GM12878 (cell line): ENCODE measurements around the gene SYNGR4. TPM values are rescaled to one million over a fixed set of nuclear protein-coding genes. Genes with fewer than 3 reads are reported as not detected.

Source experiments
- ATAC-seq: fragments of 200-7000 bp; cut with Tn5 transposase; 3 replicates; pipeline ENCODE4 v1.9.1; 2020; ENCODE audit warnings: mild to moderate bottlenecking, moderate library complexity
- BruUV-seq: library from RNA; stranded (reverse); fragments of 400-500 nt; replicated peaks from 2 replicates; lab custom pipeline; 2021; lab: Mats Ljungman, UMichigan
- CTCF ChIA-PET: fragments of 300-600 bp; sonication (Branson Sonifier 250); formaldehyde crosslinking; extraction: SDS; loops from one replicate; lab custom pipeline; 2021; ENCODE audit warnings: inconsistent platforms; lab: Yijun Ruan, JAX
- POLR2A ChIA-PET: fragments of 350-600 bp; formaldehyde crosslinking; extraction: SDS; loops from one replicate; lab custom pipeline; 2021; ENCODE audit warnings: inconsistent platforms; lab: Charles Lee
- RAD21 ChIA-PET: fragments of 300-600 bp; sonication (Branson Sonifier 250); formaldehyde crosslinking; loops from one replicate; lab custom pipeline; 2023; ENCODE audit warnings: antibody characterized with exemption; ENCODE audit not compliant: unreplicated experiment; lab: Charles Lee
- SMC1A ChIA-PET: fragments of 300-600 bp; sonication (Branson Sonifier 250); formaldehyde crosslinking; loops from one replicate; lab custom pipeline; 2023; ENCODE audit not compliant: unreplicated experiment, uncharacterized antibody; lab: Charles Lee
- DNase-seq: peaks from one replicate; pipeline ENCODE4 v3.0.0-alpha.2; 2011; ENCODE audit warnings: low read depth, low spot score
- FAIRE-seq: peaks from 3 replicates; lab custom pipeline; 2011; peaks lifted over from hg19 to GRCh38; lab: Jason Lieb, UNC
- H2AFZ ChIP-seq: 2 replicates; pipeline ENCODE4 v1.6.0; 2011; ENCODE audit warnings: low read depth, low read length, control low read depth; ENCODE audit not compliant: control insufficient read depth
- H3K27ac ChIP-seq: 2 replicates; pipeline ENCODE4 v1.5.1; 2011; ENCODE audit warnings: control low read depth; ENCODE audit not compliant: control insufficient read depth, insufficient read depth
- H3K27me3 ChIP-seq, 2 experiments: replicated peaks in 1 of 2; 2 replicates each; pipeline versions ENCODE4 v1.6.0 to v1.6.1; 2011; ENCODE audit warnings: low read length in 1 of 2; ENCODE audit not compliant: control insufficient read depth in 2 of 2, insufficient read depth in 2 of 2
- H3K36me3 ChIP-seq, 2 experiments: 2 replicates each; pipeline ENCODE4 v1.5.1; 2011; ENCODE audit warnings: low read length in 1 of 2; ENCODE audit not compliant: control insufficient read depth in 2 of 2, insufficient read depth in 2 of 2
- H3K4me1 ChIP-seq: 2 replicates; pipeline ENCODE4 v1.6.1; 2011; ENCODE audit warnings: mild to moderate bottlenecking, low read length, moderate library complexity, mixed read lengths; ENCODE audit not compliant: control insufficient read depth, insufficient read depth
- H3K4me2 ChIP-seq: 2 replicates; pipeline ENCODE4 v1.6.0; 2011; ENCODE audit warnings: control low read depth; ENCODE audit not compliant: control insufficient read depth, insufficient read depth
- H3K4me3 ChIP-seq: fragments of 200-600 bp; sonication (generic); 2 replicates; pipeline ENCODE4 v1.5.1; 2016
- H3K79me2 ChIP-seq: 2 replicates; pipeline ENCODE4 v1.6.0; 2011; ENCODE audit warnings: low read length; ENCODE audit not compliant: control insufficient read depth, insufficient read depth
- H3K9ac ChIP-seq: 2 replicates; pipeline ENCODE4 v1.8.0; 2011; ENCODE audit warnings: low read length, control low read depth, mixed read lengths; ENCODE audit not compliant: control insufficient read depth, insufficient read depth
- H3K9me3 ChIP-seq: replicated peaks from 3 replicates; pipeline ENCODE4 v1.5.1; 2011; ENCODE audit warnings: mild to moderate bottlenecking, low read length; ENCODE audit not compliant: control insufficient read depth, insufficient read depth
- H4K20me1 ChIP-seq: 2 replicates; pipeline ENCODE4 v1.6.0; 2011; ENCODE audit not compliant: control insufficient read depth, insufficient read depth
- CEBPB ChIP-seq, 2 experiments: fragments of 150-350 bp in 1 of 2; IDR thresholded peaks; 2 replicates each; pipeline ENCODE4 v1.6.1; 2012 to 2014; ENCODE audit warnings: low read depth in 2 of 2, low read length in 2 of 2, borderline replicate concordance in 1 of 2, inconsistent platforms in 1 of 2
- FOXM1 ChIP-seq: IDR thresholded peaks from 2 replicates; pipeline ENCODE4 v1.6.1; 2012; ENCODE audit warnings: low read depth, mild to moderate bottlenecking, inconsistent platforms, low read length, moderate library complexity
- PML ChIP-seq: IDR thresholded peaks from 2 replicates; pipeline ENCODE4 v1.6.1; 2012; ENCODE audit warnings: low read length, inconsistent platforms
- WRNIP1 ChIP-seq: IDR thresholded peaks from 2 replicates; pipeline ENCODE4 v1.6.1; 2011; ENCODE audit warnings: low read depth, low read length, improper control_type of control experiment, borderline replicate concordance
- ZNF274 ChIP-seq: IDR thresholded peaks from one replicate; pipeline ENCODE4 v1.8.0; 2011; ENCODE audit not compliant: insufficient read length, insufficient read depth
- WGBS: methylation state at CpG from one replicate; pipeline ENCODE4 v1.1.6; 2016; ENCODE audit warnings: low lambda C conversion rate; ENCODE audit not compliant: insufficient replicate concordance, insufficient coverage; ENCODE audit errors: missing lambda C conversion rate; 5-methylcytosine and 5-hydroxymethylcytosine counted together
- in situ Hi-C: fragments of 300-500 bp; cut with MboI; formaldehyde crosslinking; loops from 9 replicates; pipeline ENCODE4 v1.14.3; 2018; ENCODE audit warnings: mixed read lengths
- intact Hi-C: fragments of 100-400 bp; cut with micrococcal nuclease; formaldehyde crosslinking; loops from one replicate; pipeline ENCODE4 v1.14.2; 2022; ENCODE audit not compliant: unreplicated experiment
- polyA plus RNA-seq, 11 experiments: library from polyadenylated mRNA; depleted of rRNA in 4 of 11; unstranded in 6 of 11; stranded (reverse) in 5 of 11; fragments of >200 nt; fragmentation: Nextera tagmentation in 4 of 11; fragmentation: Illumina TruSeq in 1 of 11; extraction: Ambion mirVana in 4 of 11; extraction: Trizol in 1 of 11; gene quantifications; 1 replicate in 1 of 11; 2 replicates in 10 of 11; pipeline versions ENCODE4 v1.2.1 to v1.2.3, GENCODE V29; 2011 to 2016; ENCODE audit warnings: inconsistent platforms in 2 of 11, missing spikeins in 2 of 11, low read depth in 1 of 11
- total RNA-seq, 4 experiments: library from RNA; depleted of rRNA in 3 of 4; stranded (reverse); fragments of >200 nt in 3 of 4; fragmentation: Illumina TruSeq in 1 of 4; extraction: Trizol in 1 of 4; gene quantifications; 2 replicates each; pipeline versions ENCODE4 v1.2.1 to v1.2.3, GENCODE V29; 2013 to 2021
- TF ChIP-seq, protein P1 (sequence below): fragments of 150-350 bp; IDR thresholded peaks from 2 replicates; pipeline ENCODE4 v1.6.1; 2016; ENCODE audit warnings: low read depth, low read length
- TF ChIP-seq, protein P2 (sequence below): IDR thresholded peaks from 2 replicates; pipeline ENCODE4 v1.6.1; 2011; ENCODE audit warnings: borderline replicate concordance, low read depth, mild to moderate bottlenecking, moderate library complexity, mixed read lengths, low read length; ENCODE audit not compliant: insufficient read depth; ENCODE audit errors: extremely low read length

Gene SYNGR4
- total and polyA plus RNA-seq, 10 of the 15 experiments (the other 5 are each of a cell fraction or from before 2014, with no cell fraction given): 0.08 to 0.72 (median 0.17) TPM; not detected in 6

DNA sequence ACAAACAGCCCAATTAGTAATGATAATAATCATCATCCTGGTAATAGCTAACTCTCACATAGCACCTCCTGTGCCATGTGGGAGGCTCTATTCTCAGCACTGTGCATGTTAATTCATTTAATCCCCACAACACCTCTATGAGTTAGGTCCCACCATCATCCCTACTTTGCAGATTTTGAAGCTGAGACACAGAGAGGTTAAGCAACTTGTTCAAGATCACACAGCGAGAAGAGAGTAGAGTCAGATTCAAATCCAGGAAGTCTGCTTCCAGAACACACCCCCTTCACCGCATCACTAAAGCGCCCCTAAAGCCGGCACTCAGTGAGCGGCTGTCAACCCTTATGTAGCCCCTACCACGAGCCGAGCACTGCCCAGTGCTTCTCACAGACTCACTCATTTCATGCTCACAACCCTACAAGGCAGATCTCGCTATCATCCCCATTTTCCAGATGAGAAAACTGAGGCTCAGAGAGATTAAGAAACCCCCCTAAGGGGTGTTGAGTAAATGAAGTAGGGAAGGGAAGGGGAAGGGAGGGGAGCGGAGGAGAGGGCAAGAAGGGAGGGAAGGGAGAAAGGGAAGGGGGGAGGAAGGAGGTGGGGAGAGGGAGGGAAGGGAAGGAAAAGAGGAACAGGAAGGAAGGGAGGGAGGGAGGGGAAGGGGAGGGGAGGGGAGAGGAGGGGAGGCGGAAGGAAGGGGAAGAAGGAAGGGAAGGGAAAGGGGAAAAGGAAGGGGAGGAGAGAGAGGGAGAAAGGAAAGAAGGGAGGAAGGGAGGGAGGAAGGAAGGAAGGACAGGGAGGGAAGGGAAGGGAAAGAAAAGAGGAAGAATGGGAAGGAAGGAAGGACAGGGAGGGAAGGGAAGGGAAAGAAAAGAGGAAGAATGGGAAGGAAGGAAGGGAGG is 22.4 kb upstream of the SYNGR4 start:
- no peaks in the 10 kb centered on the region for H4K20me1 ChIP-seq
- BruUV-seq: no TSS peak
- 90% methylated on average over 8 of the region's 10 CpGs for WGBS

More for the DNA sequence above, 22.4 kb upstream of the SYNGR4 start:
- no peaks in the 10 kb centered on the region for H3K9me3 ChIP-seq
- DNase-seq (no peak), FAIRE-seq (no peak), ATAC-seq (no peak)
- intact Hi-C loops (no loop called here), in situ Hi-C loops (no loop called here)
- no peak overlapping the region for H3K9ac ChIP-seq
- no peak overlapping the region for H2AFZ ChIP-seq
- TF ChIP-seq ZNF274: no peak
- TF ChIP-seq WRNIP1: no peak
- no peak for TF ChIP-seq FOXM1
- TF ChIP-seq, protein P1, sequence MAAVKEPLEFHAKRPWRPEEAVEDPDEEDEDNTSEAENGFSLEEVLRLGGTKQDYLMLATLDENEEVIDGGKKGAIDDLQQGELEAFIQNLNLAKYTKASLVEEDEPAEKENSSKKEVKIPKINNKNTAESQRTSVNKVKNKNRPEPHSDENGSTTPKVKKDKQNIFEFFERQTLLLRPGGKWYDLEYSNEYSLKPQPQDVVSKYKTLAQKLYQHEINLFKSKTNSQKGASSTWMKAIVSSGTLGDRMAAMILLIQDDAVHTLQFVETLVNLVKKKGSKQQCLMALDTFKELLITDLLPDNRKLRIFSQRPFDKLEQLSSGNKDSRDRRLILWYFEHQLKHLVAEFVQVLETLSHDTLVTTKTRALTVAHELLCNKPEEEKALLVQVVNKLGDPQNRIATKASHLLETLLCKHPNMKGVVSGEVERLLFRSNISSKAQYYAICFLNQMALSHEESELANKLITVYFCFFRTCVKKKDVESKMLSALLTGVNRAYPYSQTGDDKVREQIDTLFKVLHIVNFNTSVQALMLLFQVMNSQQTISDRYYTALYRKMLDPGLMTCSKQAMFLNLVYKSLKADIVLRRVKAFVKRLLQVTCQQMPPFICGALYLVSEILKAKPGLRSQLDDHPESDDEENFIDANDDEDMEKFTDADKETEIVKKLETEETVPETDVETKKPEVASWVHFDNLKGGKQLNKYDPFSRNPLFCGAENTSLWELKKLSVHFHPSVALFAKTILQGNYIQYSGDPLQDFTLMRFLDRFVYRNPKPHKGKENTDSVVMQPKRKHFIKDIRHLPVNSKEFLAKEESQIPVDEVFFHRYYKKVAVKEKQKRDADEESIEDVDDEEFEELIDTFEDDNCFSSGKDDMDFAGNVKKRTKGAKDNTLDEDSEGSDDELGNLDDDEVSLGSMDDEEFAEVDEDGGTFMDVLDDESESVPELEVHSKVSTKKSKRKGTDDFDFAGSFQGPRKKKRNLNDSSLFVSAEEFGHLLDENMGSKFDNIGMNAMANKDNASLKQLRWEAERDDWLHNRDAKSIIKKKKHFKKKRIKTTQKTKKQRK: no peak
- TF ChIP-seq, protein P2, sequence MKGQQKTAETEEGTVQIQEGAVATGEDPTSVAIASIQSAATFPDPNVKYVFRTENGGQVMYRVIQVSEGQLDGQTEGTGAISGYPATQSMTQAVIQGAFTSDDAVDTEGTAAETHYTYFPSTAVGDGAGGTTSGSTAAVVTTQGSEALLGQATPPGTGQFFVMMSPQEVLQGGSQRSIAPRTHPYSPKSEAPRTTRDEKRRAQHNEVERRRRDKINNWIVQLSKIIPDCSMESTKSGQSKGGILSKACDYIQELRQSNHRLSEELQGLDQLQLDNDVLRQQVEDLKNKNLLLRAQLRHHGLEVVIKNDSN: no peak
- no peak for TF ChIP-seq PML
- TF ChIP-seq CEBPB (IDR thresholded peaks at IDR 0.05; ENCODE audit: borderline replicate concordance in 1 of 2, low read depth in 2 of 2, low read length in 2 of 2): no peak
- ChIA-PET SMC1A (interaction anchor here (1.5 kb wide), 1 partner anchor 23 kb away, joined by 3 read pairs; no protein-coding TSS in a partner anchor), RAD21 (interaction anchor here (1.4 to 2.1 kb wide), 2 partner anchors 9 to 20 kb away, joined by 4 to 13 read pairs; a partner anchor contains a TSS), POLR2A (interaction anchor here (0.5 to 1.0 kb wide), 3 partner anchors 10 to 785 kb away, joined by 3 read pairs; no protein-coding TSS in a partner anchor), CTCF (interaction anchor here (0.6 to 1.3 kb wide), 3 partner anchors 22 to 267 kb away, joined by 3 to 4 read pairs (median 4); partner anchors contain the start of gene KDELR1)
- no peak overlapping the region for H3K27ac ChIP-seq
- H3K4me3 ChIP-seq: no peak overlapping the region
- no peaks in the 10 kb centered on the region for H3K79me2 ChIP-seq
- peaks cover 0 to 2% of the 10 kb centered on the region in 2 experiments; a peak in 3 of 4 replicates for H3K36me3 ChIP-seq
- H3K4me2 ChIP-seq: no peak overlapping the region
- H3K27me3 ChIP-seq: no peaks in the 10 kb centered on the region
- H3K4me1 ChIP-seq: no peaks in the 10 kb centered on the region
